GM18526 (cell line): ENCODE results near the gene JADE3.

Source experiments
- POLR2A ChIP-seq: IDR thresholded peaks from 3 replicates; pipeline ENCODE4 v1.6.1; 2011; ENCODE audit not compliant: insufficient read length; ENCODE audit errors: extremely low read depth

JADE3 gene

DNA sequence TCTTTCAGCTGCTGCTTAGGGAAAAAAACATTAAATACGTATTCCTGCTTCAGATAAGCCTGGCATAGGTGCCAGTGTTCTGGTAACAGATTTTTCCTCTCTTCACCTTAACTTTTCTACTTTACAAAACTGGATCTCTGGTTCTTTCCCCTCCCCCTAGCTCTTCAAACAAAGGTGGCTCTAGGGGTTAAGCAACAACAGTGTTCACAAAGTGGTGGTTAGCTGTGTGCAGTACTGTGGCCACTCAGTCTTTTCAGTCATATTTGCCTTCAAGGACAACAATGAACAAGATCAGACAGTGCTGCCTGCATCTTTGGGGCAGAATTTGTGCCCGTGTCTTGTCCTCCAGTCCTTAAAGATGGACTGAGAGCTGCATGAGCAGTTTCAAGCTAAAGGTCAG, 151.0 kb downstream of the JADE3 start:
- TF ChIP-seq POLR2A, result no peak

DNA sequence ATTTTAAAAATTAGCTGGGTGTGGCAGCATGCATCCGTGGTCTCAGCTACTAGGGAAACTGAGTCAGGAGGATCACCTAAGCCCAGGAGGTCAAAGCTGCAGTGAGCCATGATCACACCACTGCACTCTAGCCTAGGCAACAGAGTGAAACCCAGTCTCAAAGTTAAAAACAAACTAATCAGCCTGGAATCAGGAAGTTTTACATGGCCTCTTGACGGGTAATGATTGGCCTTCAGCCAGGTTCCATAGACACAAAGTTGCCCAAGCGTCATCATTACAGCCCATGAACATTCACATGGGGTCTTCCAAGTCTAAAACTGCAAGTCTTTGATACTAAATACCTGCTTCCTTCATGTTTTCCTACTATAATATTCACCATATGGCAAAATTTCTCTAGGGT, 156.0 kb downstream of the JADE3 start:
- TF ChIP-seq POLR2A, result no peak

DNA sequence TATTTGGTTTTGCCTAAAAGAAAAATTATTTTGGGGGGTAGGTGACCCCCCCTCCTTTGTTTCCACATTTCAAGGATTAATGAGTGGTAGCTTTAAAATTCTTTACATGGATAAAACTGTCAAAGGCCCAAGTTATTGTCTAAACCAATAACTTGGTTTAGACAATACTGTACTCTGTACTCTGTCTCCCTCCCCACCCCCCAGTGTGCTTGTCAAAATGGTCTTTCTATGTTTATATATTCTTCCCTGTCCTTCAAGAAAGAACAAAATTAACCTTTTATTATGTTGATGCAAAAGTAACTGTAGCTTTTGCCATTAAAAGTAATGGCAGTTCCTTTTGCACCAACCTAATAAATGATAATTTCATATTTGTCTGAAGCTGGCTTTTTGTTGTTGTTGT, 156.5 kb downstream of the JADE3 start:
- TF ChIP-seq POLR2A, result no peak

GRCh38 chrX:47078129-47079043, 166.2 kb downstream of the JADE3 start, which contains the start of gene RGN:
Gene RGN (plus strand): TSS chrX:47078443. CDS start chrX:47081145, 2,702 bp downstream.
- TF ChIP-seq POLR2A, result no peak

DNA sequence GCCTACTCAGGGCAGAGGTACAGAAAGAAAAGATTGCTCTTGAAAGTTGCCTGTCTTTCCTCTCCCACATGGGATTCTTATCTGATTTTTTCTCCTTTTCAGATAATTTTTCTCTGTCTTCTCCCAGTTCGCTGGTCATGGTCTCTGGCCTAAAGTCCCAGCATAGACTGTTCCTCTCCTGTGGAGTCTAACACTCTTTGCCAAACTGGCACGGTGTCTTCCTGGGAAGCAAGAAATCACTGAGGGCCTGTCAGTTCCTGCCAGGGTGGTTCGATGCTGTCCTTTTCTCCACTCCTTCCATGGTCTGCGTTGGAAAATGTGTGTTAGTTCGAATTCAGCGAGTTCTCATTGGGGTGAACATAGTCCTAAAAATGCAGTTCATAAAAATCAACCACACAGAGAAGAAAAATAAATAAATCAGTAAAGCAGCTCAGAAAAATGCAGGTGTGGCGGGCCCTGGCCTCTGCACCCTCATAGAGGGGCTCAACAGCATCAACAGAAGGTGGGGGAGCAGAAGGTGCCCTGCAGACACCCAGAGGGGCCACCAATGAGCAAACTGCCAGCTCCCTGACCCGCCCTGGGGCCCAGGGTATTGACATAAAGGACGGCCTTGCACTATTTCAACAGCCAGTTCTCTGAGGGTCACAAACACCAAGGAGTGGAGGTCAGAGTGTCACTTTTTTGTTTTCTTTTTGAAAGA, 168.1 kb downstream of the JADE3 start:
- TF ChIP-seq POLR2A, result no peak

DNA sequence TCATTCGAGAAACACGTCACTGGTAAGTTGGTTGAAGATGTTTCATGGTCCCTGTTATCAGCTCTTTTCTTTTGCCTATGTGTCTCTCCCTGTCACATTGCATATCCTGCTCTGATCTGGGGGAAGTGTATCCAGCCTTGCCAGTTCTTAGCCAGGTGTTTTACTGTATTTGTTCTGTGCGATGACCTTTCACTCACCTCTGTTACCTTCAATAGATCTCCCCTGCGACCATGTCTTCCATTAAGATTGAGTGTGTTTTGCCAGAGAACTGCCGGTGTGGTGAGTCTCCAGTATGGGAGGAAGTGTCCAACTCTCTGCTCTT, 168.7 kb downstream of the JADE3 start:
- TF ChIP-seq POLR2A, result no peak

- TF ChIP-seq POLR2A, result no peak
These were observed 179.0 kb downstream of the JADE3 start for GRCh38 chrX:47091149-47091775.

DNA sequence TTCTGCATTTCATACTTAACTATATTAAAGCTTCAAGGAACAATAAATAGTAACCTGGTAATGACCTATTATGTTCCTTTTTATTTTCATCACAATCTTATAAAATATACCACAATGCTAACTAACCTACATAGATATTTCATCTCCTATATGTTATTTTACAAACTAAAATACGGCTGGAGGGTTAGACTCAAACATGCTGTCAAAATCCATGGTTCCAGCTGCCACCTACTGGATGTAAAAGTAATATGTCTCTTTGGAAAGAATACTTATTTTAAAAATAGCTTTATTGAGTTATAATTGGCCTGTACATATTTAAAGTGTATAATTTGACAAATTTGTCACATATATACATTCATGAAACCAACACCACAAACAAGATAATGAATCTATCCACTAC, 181.0 kb downstream of the JADE3 start:
- no peak for TF ChIP-seq POLR2A

GRCh38 chrX:47093860-47094259, 181.6 kb downstream of the JADE3 start:
- no peak for TF ChIP-seq POLR2A

DNA sequence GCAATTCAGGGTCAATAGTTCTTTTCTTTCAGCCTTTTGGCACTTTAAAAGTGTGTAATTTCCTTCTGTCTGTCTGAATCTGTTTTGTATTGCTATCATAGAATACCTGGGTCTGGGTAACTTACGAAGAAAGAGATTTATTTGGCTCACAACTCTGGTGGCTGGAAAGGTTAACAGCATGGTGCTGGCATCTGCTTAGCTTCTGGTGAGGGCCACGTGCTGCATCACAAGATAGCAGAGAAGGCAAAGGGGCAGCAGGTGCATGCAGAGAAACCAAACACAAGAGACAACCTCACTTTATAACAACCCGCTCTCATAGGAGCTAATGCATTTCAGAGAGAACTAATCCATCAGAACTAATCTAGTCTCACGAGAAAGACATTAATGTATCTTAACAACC, 184.8 kb downstream of the JADE3 start:
- no peak for TF ChIP-seq POLR2A

DNA sequence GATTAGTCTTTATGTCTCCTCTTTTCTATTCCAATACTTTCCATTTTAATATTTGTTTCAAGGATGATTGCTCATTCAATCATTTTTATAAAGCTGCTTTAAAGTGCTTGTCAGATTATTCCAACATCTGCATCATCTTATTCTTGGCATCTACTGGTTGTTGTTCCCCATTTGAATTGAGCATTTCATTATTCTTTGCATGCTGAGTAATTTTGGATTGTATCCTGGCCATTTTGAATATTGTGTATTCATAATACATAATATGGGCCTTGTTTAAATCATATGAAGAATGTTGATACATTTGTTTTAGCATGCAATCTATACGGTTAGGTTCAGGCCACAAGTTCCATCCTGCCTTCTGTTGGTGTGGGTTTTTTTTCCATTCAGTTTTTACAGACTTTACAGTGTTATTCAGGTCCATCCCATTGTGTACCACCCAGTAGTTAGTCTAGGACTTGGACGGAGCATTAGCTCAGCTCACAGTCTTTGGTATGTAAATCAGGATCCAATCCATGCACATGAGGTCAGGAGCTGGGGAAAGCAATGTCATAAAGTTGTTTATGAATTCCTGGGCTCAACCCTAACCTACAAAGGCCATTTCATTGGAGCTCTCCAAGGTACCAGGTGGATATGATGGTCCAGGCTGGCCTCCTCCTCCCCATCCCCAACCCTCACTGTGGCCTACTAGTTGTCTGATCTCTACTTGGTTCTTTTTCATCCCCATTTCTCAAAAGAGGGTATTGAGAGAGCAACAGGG, 186.3 kb downstream of the JADE3 start:
- no peak for TF ChIP-seq POLR2A

GRCh38 chrX:47101206-47101605, 189.0 kb downstream of the JADE3 start:
- TF ChIP-seq POLR2A, result no peak
